H9 (cell line): ENCODE results near the gene CACNB4. TPM values are rescaled to one million over a fixed set of nuclear protein-coding genes. Genes with fewer than 3 reads are reported as not detected.

Experiments
- DNase-seq: peaks from one replicate; pipeline ENCODE4 v3.0.0-alpha.2; 2017
- H2AFZ ChIP-seq: one replicate; pipeline ENCODE4 v1.6.1; 2013; ENCODE audit warnings: mild to moderate bottlenecking, low read length, control low read depth, moderate library complexity
- H2AK5ac ChIP-seq: 2 replicates; pipeline ENCODE4 v1.6.1; 2013; ENCODE audit warnings: low read length, control low read depth, mixed read lengths; ENCODE audit not compliant: insufficient read length
- H2BK120ac ChIP-seq: one replicate; pipeline ENCODE4 v1.6.1; 2013; ENCODE audit warnings: low read depth, mild to moderate bottlenecking, low read length, control low read depth, inconsistent platforms; ENCODE audit not compliant: poor library complexity, severe bottlenecking
- H2BK12ac ChIP-seq: 2 replicates; pipeline ENCODE4 v1.6.1; 2013; ENCODE audit warnings: low read length, control low read depth, mixed read lengths, low read depth; ENCODE audit not compliant: insufficient read length
- H2BK15ac ChIP-seq: 2 replicates; pipeline ENCODE4 v1.6.1; 2013; ENCODE audit warnings: low read depth, low read length, control low read depth
- H2BK20ac ChIP-seq: one replicate; pipeline ENCODE4 v1.6.1; 2013; ENCODE audit warnings: low read depth, mild to moderate bottlenecking, low read length, control low read depth, inconsistent platforms; ENCODE audit not compliant: poor library complexity, severe bottlenecking
- H2BK5ac ChIP-seq: 2 replicates; pipeline ENCODE4 v1.6.1; 2013; ENCODE audit warnings: low read length, control low read depth, mixed read lengths; ENCODE audit not compliant: insufficient read length
- H3K14ac ChIP-seq: 2 replicates; pipeline ENCODE4 v1.6.1; 2013; ENCODE audit warnings: low read length, control low read depth; ENCODE audit not compliant: insufficient read depth
- H3K18ac ChIP-seq: 2 replicates; pipeline ENCODE4 v1.6.1; 2013; ENCODE audit warnings: low read depth, mild to moderate bottlenecking, mixed read lengths, low read length, control low read depth; ENCODE audit not compliant: insufficient read length
- H3K23ac ChIP-seq: 2 replicates; pipeline ENCODE4 v1.6.1; 2013; ENCODE audit warnings: low read length, control low read depth, mixed read lengths, low read depth; ENCODE audit not compliant: insufficient read length
- H3K23me2 ChIP-seq: 2 replicates; pipeline ENCODE4 v1.6.1; 2013; ENCODE audit warnings: low read depth, mild to moderate bottlenecking, mixed read lengths, low read length, control low read depth; ENCODE audit not compliant: insufficient read length, poor library complexity, severe bottlenecking
- H3K27ac ChIP-seq: 2 replicates; pipeline ENCODE4 v1.5.1; 2013; ENCODE audit warnings: low read length, control low read depth, mixed read lengths, low read depth; ENCODE audit not compliant: insufficient read length
- H3K27me3 ChIP-seq: 2 replicates; pipeline ENCODE4 v1.6.1; 2013; ENCODE audit warnings: low read length, control low read depth, inconsistent platforms; ENCODE audit not compliant: insufficient read depth
- H3K4ac ChIP-seq: 2 replicates; pipeline ENCODE4 v1.6.1; 2013; ENCODE audit warnings: low read depth, mild to moderate bottlenecking, control low read depth, inconsistent platforms, low read length, moderate library complexity
- H3K4me1 ChIP-seq: 2 replicates; pipeline ENCODE4 v1.6.1; 2013; ENCODE audit warnings: low read length, control low read depth, inconsistent platforms; ENCODE audit not compliant: insufficient read depth
- H3K4me2 ChIP-seq: 2 replicates; pipeline ENCODE4 v1.6.1; 2013; ENCODE audit warnings: low read length, control low read depth, mixed read lengths; ENCODE audit not compliant: insufficient read length, insufficient read depth
- H3K56ac ChIP-seq: 2 replicates; pipeline ENCODE4 v1.6.1; 2013; ENCODE audit warnings: low read depth, mild to moderate bottlenecking, mixed read lengths, low read length, control low read depth; ENCODE audit not compliant: insufficient read length
- H3K79me1 ChIP-seq: 2 replicates; pipeline ENCODE4 v1.6.1; 2013; ENCODE audit warnings: low read depth, mild to moderate bottlenecking, moderate library complexity, low read length, control low read depth, inconsistent platforms; ENCODE audit not compliant: insufficient read depth, poor library complexity, severe bottlenecking
- H3K79me2 ChIP-seq: 2 replicates; pipeline ENCODE4 v1.6.1; 2013; ENCODE audit warnings: low read length, control low read depth, inconsistent platforms; ENCODE audit not compliant: insufficient read depth
- H3K9ac ChIP-seq: 2 replicates; pipeline ENCODE4 v1.6.1; 2013; ENCODE audit warnings: low read length, control low read depth, mixed read lengths; ENCODE audit not compliant: insufficient read length; ENCODE audit errors: extremely low read depth
- H3K9me3 ChIP-seq: one replicate; pipeline ENCODE4 v1.6.1; 2013; ENCODE audit warnings: low read depth, low read length, inconsistent platforms; ENCODE audit not compliant: control insufficient read depth
- H3T11ph ChIP-seq: one replicate; pipeline ENCODE4 v1.6.1; 2013; ENCODE audit warnings: mild to moderate bottlenecking, low read length, control low read depth, inconsistent platforms
- H4K20me1 ChIP-seq: one replicate; pipeline ENCODE4 v1.6.1; 2013; ENCODE audit not compliant: control insufficient read depth, insufficient read length, insufficient read depth
- H4K5ac ChIP-seq: 2 replicates; pipeline ENCODE4 v1.6.1; 2013; ENCODE audit warnings: low read depth, mild to moderate bottlenecking, mixed read lengths, low read length, control low read depth; ENCODE audit not compliant: insufficient read length
- H4K8ac ChIP-seq: replicated peaks from 2 replicates; pipeline ENCODE4 v1.6.1; 2013; ENCODE audit warnings: low read length, control low read depth, mixed read lengths, low read depth; ENCODE audit not compliant: insufficient read length
- H4K91ac ChIP-seq: 2 replicates; pipeline ENCODE4 v1.6.1; 2013; ENCODE audit warnings: low read depth, mild to moderate bottlenecking, moderate library complexity, mixed read lengths, low read length, control low read depth; ENCODE audit not compliant: insufficient read length
- H3K27ac Mint-ChIP-seq, 3 experiments: 2 replicates in 2 of 3; 3 replicates in 1 of 3; pipeline ENCODE4 v1.8.0; 2020 to 2021; ENCODE audit warnings: mixed read lengths in 3 of 3, mild to moderate bottlenecking in 1 of 3, moderate library complexity in 1 of 3
- H3K27me3 Mint-ChIP-seq: 2 replicates; pipeline ENCODE4 v1.8.0; 2021; ENCODE audit warnings: low read depth, mild to moderate bottlenecking, moderate library complexity, mixed read lengths
- H3K36me3 Mint-ChIP-seq, 3 experiments: 2 replicates in 2 of 3; 3 replicates in 1 of 3; pipeline ENCODE4 v1.8.0; 2020 to 2021; ENCODE audit warnings: low read depth in 3 of 3, mixed read lengths in 3 of 3; ENCODE audit not compliant: insufficient read depth in 1 of 3
- H3K4me1 Mint-ChIP-seq, 2 experiments: 2 replicates each; pipeline ENCODE4 v1.8.0; 2020; ENCODE audit warnings: mixed read lengths in 2 of 2
- H3K4me3 Mint-ChIP-seq, 2 experiments: 2 replicates in 1 of 2; 3 replicates in 1 of 2; pipeline ENCODE4 v1.8.0; 2020 to 2021; ENCODE audit warnings: mild to moderate bottlenecking in 2 of 2, mixed read lengths in 2 of 2, moderate library complexity in 1 of 2
- H3K9me3 Mint-ChIP-seq, 2 experiments: 2 replicates in 1 of 2; 3 replicates in 1 of 2; pipeline ENCODE4 v1.8.0; 2020; ENCODE audit warnings: mild to moderate bottlenecking in 2 of 2, mixed read lengths in 2 of 2, moderate library complexity in 1 of 2
- WGBS: extraction: QIAGEN DNeasy Blood & Tissue Kit; methylation state at CpG from one replicate; pipeline ENCODE4 v1.1.7; 2013; ENCODE audit warnings: missing lambda C conversion rate, low lambda C conversion rate, mixed read lengths; ENCODE audit not compliant: insufficient read length; ENCODE audit errors: extremely low coverage; 5-methylcytosine and 5-hydroxymethylcytosine counted together
- total RNA-seq: library from RNA; stranded (reverse); gene quantifications from 2 replicates; pipeline ENCODE4 v1.2.1, GENCODE V29; 2021
- TF ChIP-seq, protein P1 (sequence below): fragments of 200-600 bp; sonication (generic); conservative IDR thresholded peaks from 3 replicates; pipeline ENCODE4 v1.8.0; 2021; ENCODE audit warnings: antibody characterized with exemption, mild to moderate bottlenecking

CACNB4 gene
- total RNA-seq, 1 experiment from 2014 or later: 1.4 TPM

DNA sequence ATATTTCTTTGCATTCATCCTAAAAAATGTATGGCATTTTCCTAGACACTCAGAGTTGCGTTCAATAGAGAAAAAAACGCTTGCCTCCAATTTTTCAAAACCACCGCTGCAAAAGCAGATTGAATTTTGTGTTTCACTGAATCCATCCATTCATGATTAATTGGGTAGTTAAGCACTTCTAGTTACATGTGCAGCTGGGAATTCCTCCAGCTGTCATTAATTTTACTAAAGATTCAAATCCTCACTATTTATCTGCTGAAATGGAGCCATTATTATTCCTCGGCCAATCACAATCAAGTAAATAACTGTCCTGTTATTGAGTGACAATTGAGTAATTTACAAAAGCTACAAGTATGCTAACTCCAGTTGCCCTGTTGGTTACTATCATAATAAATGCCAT lies 194.8 kb downstream of the CACNB4 start:
- H3K36me3 Mint-ChIP-seq: no peaks in the 10 kb centered on the region
- Histone ChIP-seq H3K4me2 (no peak overlapping the region), H3K56ac (no peak overlapping the region), H3K18ac (no peak overlapping the region), H4K91ac (no peak overlapping the region), H3K4me1 (0 out of 2 replicates have a peak, but pooled peaks cover 2% of the 10 kb centered on the region), H2BK20ac (no peak overlapping the region), H4K8ac (no peak overlapping the region), H4K20me1 (no peaks in the 10 kb centered on the region), H3K23ac (no peak overlapping the region), H2BK120ac (no peak overlapping the region), H3K27ac (no peak overlapping the region), H3K79me2 (no peaks in the 10 kb centered on the region), H3K4ac (no peak overlapping the region), H2BK5ac (no peak overlapping the region), H3T11ph (no peak overlapping the region), H3K27me3 (no peaks in the 10 kb centered on the region; the same call in 1 of the 2 replicates), H3K23me2 (no peaks in the 10 kb centered on the region), H4K5ac (no peak overlapping the region), H2BK12ac (no peak overlapping the region), H3K79me1 (no peaks in the 10 kb centered on the region), H3K9ac (no peak overlapping the region), H3K14ac (no peak overlapping the region), H2AFZ (no peak overlapping the region), H2AK5ac (no peak overlapping the region), H3K9me3 (no peaks in the 10 kb centered on the region), H2BK15ac (no peak overlapping the region)
- DNase-seq: no peak
- TF ChIP-seq, protein P1, sequence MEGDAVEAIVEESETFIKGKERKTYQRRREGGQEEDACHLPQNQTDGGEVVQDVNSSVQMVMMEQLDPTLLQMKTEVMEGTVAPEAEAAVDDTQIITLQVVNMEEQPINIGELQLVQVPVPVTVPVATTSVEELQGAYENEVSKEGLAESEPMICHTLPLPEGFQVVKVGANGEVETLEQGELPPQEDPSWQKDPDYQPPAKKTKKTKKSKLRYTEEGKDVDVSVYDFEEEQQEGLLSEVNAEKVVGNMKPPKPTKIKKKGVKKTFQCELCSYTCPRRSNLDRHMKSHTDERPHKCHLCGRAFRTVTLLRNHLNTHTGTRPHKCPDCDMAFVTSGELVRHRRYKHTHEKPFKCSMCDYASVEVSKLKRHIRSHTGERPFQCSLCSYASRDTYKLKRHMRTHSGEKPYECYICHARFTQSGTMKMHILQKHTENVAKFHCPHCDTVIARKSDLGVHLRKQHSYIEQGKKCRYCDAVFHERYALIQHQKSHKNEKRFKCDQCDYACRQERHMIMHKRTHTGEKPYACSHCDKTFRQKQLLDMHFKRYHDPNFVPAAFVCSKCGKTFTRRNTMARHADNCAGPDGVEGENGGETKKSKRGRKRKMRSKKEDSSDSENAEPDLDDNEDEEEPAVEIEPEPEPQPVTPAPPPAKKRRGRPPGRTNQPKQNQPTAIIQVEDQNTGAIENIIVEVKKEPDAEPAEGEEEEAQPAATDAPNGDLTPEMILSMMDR: no peak
- no CpG with 5 or more reads among the region's 4 CpGs for WGBS
- no peak overlapping the region for H3K27ac Mint-ChIP-seq
- H3K9me3 Mint-ChIP-seq: no peaks in the 10 kb centered on the region
- H3K4me1 Mint-ChIP-seq: peaks cover 12 to 13% of the 10 kb centered on the region in 2 experiments
- H3K27me3 Mint-ChIP-seq: no peaks in the 10 kb centered on the region
- no peak overlapping the region for H3K4me3 Mint-ChIP-seq
